ENCODE measurements around the gene RELN.

Gene RELN

DNA sequence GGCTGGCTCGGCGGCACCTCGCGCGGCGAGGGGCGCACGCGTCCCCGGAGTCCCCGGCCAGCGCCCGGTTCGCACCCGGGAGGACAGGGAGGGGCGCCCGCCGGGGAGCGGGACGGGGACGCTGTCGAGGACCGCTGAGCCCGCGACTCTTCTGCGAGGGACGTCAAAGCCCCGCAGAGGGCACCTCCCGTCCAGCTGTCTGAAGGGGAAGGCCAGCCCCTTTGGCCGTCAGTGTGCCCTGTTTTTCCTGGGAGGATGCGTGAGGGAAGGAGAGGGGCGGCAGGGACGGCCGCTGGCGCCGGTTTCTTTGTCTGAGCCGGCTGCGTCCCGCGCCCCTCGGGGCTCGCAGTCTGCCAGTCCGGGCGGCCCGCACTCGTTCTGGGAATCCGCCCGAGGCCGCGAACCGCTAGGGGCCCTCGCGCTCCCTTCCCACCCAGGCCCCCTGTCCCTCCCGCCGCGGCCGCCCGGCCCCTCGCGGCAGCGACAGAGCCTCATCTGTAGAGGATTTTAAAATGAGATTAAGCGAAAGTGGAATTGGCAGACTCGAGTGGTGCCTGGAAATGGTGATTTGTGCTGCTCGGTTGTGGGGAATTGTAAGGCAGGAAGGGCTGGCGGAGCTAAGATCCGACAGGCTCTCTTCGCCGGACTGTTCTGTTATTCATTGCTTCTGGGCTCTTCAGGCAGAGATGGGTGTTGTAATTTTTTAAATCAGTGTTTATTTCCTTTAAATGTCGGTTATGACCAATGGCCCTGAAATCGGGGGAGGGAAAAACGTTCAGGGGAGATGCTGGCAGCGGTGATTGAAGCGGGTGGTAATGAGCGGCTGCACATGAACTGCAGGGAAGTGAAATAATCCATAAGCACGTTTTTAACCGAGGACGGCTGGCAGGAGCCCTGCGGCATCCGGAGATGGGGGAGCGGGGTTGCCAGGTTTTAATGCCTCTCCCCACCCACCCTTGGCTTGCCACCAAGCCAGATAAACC lies 618 bp upstream of the RELN start:
- DNase-seq (ENCODE audit: low spot score) = no peak

DNA sequence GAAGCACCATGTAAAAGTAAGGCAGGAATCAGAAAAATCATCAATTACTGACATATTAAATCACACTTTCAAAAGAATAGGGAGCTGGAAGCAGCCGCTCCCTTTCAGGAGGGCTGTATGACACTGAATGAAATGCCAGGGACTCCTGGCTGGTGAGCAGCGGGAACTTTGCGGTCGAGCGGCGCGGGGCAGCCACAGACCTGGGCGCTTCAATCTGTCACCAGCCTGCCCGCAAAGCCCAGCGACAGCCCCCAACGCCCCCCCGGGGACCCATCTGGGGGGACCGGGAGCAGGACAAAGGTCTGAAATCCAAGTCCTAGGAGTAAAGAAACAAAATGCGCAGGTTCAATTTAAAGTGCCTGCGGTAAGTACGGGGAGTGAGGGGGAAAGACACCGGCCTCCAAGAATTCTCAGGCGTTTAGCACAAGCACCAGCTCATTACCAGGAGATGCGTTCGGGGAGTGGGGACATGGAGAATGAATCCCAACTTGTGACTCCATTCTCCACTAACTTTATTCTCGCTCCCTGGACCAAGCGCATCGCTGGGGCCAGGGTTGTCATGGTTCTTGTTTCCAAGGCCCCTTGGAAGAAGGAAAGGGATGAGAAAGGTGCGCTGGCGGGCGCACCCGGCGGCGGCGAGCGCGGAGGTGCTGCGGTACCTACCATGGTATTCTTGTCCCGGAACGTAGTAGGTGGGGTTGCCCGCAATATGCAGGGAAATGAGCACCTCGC lies 824 bp downstream of the RELN start:
- no peak for DNase-seq (ENCODE audit: low spot score)

DNA sequence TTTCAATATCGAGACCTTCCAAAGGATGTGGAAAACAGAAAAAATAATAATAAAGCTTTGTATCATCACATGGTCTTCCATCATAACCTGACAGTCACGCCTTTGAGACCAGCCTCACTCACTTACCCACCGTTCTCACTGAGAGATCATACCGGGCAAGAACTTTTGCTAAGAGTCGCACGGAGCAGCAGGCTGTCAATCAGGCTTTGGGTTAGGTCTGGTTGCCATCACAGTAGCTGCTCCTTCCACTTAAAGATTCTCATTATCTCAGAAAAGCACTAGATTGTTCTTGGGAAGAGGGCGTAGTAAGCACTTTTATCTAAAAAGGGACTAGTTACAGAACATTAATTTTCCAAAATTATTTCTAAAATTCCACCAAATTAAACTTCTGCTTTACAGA lies 2.0 kb downstream of the RELN start:
- DNase-seq (ENCODE audit: low spot score) = no peak

DNA sequence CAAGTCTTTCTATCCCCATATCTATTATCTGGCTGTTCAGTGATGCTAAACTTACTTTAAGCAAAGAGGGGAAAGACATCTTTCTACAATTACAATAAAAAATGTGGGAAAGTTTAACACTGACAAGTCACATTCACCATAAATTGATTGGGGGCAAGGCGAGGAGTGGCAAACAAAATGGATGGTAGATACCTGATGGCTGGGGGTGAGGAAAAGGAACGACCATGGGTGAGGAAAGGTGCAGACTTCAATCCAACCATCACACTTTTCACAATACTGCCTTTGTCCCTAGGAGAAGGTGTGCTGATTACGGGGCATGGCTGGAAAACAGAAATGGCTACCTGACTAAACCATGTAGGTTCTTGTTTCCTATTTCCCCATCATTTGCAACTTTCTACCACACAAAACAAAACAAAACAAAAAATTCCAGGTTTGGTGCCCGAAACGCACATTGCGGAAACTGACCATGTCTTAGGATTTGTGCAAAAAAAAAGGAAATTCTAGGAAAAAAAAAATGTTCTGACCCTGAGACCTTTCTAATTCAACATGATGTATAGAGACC lies 3.8 kb downstream of the RELN start:
- DNase-seq (ENCODE audit: low spot score) = no peak

DNA sequence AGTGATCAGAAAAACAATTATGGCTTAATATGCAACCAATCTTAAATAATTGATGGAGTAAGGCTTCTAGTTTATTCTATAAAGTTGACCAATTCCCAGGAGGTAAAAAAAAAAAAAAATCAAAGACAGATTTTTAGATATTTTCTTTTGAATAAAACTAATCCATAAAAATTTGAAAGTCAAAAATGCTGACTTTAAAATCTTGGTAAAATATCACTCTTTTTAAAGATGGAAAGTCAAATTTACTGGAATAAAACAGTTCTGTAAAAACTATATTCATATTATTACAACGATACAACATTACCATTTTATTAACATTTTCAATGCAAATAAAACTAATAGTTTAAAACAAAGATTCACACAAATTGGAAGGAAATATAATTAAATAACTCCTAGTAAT lies 5.4 kb downstream of the RELN start:
- DNase-seq (ENCODE audit: low spot score) = no peak

DNA sequence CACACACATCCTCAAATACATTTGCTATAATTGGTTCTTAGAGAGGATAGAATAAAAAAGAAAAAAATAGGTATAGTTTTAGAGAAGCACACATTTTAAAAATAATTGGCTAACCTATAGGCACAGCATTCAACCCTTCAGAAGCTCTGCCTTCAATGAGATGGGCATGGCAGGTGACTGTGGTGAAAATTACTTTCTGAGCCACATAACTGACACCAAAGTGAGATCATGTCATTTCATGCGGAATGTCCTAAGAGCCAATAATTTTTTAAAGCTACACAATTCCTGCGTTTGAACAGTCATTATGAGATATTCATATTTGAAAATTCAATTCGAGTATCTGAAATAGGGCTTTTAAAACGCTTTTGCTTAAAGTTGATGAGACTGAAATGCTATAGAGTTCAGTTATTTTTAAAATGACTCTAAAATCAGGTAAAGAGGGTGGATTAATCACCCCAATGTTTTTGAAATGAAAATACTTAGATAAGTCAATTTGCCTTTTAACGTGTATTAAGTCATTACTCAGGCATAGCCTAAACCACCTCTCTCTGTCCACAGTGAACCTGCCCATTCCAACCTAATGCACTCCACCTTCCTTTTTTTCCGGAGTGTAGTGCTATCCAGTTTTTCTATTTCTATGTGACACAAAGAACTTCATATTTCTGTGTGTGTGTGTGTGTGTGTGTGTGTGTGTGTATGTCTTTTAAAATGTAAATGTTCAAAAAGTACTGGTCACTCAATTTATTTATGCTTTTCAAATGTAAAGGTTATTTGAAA lies 6.1 kb downstream of the RELN start:
- DNase-seq (ENCODE audit: low spot score) = no peak

DNA sequence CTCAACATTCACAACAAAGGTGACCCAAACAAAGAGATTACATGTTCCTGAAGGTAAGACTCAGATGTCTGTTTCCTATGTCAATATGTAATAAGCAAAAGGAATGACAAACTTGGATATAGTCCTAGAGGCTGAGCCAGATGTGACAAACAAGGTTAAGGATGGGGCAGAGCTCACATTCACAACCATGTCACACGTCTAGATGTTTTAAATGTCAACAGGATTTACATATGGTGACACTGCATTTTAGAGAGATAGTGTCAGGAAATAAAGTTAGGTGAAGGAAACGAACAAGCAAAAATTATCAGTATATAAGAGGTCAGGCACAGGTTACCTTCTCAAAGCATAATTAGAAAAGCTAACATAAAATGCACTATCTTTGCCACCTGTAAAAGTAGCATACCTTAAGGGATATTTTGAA lies 8.4 kb downstream of the RELN start:
- no peak for DNase-seq (ENCODE audit: low spot score)

DNA sequence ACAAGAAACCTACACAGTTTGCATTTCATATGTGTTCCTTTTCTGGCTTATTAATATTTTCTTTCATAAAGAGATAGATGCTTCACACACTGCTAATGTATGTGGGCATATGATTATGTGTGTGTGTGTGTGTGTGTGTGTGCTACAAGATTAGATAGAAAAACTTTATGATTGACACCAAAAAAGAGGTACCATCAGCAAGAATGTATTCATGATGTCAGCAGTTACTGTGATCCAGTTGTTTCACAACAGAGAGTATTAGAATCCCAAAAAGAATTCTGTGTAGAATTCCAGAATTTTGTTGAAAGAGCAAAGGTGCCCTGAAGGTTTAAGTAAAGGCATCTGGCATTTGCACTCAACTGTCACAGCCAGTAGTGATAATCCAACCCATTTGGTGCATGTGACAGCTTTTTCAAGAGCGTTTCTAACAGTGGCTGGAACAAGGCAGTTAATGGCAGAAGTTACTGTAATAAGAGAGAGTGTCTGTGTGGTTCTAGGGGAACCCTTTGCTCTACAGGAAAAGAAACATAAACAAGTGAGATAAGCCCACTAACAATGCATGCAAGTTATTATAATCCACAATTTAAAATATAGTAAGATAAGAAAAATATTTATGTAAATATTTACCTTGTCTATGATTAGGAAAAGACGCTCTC lies 16.6 kb downstream of the RELN start:
- DNase-seq (ENCODE audit: low spot score) = no peak

DNA sequence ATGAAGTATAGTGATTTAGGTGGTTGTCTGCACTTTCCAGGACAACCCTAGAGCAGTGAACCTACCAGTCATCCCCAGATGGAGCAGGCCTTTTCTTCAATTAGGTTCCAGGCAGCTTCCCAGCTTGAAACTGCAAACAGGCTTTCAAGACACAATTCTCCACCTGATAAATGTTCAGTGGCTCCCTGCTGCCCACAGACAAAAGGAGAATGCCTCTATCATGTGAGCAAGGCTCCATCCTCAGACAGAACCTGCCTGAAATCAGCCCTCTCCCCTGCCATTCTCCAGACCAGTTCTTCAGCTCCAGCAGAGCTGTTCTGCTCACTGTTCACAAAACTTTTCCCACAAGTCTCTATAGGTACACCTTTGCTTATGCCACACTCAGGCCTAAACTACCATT lies 22.1 kb downstream of the RELN start:
- DNase-seq (ENCODE audit: low spot score) = no peak

DNA sequence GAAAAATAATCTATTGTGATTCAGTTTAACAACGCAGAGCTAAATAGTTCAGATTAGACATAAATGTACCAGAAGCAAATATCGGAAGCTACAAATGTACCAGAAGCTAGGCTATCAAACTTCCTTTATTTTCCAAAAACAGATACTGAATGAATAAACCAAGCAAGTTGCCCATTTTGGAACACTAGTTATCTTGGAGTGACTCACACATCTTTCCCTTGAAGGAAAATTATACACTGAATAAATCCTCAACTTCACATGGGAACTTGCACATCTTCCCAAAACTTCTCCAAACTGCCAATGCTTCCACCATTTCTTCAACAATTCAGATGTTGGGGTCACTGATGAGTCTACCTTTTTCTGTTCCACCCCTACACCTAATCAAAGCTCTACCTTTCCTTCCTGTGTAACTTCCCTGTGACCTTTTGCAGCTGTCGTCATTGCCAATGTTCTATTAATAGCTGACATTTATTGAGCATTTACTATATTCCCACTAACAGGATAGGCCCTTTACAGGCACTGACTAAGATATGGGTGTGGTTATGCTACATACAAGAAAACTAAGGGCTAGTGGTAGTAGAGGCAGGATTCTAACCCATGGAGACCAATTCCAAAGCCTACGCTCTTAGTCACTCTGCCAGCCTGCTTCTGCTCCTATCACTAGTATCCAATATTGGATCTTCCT lies 22.7 kb downstream of the RELN start:
- DNase-seq (ENCODE audit: low spot score) = no peak

DNA sequence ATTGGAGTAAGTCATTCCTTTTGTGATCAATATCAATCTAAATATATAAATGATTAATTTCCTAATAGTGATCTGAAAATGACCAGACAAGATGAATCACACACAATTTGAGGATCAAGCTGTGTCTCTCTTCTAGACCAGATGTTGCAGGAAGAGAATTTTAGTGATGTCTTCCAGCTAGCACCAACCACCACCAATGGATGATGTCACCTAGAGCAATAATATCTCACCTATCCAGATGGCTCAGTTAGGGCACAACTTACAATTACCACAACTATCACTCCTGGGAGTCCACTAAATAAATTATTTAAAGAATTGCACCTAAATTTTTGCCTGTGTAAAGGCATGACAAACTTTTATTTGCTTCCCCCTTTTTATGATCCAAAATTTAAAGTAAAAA lies 25.2 kb downstream of the RELN start:
- no peak for DNase-seq (ENCODE audit: low spot score)

DNA sequence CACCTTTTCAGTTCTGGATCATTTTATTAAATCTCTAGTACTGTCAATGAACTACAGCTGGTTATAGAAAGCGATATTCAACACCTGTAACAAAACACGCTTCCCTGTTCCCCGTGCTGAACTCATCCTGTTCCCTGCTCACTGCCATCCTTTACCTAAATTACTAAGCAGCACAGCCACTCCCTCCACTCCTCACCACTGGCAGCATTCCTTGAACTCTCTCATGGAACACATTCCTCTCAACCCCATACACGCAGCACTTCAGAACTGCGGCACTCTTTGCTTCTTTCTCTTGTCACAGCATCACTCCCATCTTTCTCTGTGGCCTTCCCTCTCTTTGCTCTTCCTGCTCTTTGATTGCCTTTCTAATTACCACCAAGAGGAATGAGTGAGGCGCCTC lies 27.4 kb downstream of the RELN start:
- DNase-seq (ENCODE audit: low spot score) = no peak

DNA sequence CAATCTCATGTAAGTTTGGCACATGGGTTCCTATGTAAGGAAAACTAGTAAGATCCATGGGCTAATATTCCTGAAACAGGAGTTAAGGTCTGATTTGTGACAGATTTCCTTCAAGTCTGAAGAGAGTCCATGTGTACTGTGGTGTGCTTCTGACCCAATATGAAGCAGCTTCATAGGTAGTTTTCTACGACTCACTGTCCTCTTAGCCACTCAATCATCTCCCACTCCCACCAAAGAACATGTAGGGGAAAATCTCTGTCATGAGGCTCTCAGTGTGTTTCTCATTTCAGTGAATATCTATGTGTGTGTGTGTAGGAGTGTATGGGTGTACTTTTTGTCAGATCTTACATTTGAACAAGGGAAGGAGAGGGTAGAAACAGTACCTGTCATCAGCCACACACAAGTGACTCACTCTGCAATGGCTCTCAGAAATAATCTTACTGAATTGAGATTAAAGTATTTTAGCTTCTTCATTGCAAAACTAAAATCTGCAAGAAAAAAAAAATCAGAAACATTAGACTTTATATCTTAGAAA lies 31.1 kb downstream of the RELN start:
- DNase-seq (ENCODE audit: low spot score) = no peak

DNA sequence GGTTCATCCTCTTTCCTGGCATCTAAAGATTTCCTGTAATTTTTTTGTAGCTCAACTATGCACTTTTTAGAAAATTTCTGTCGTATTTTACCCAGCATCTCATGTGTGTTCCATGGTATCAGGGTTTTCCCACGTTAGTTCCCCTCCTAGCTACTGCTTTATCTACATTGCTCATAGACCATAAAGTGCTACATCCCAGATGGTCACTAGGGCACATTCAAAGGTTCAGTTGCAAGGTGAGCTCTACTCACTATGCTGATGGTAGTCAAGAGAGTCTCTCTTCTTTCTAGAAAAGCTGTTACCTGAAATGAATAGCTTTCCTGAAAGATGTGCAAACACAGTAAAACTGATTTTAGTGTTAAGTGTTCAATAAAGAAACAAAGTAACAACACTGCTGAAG lies 33.5 kb downstream of the RELN start:
- no peak for DNase-seq (ENCODE audit: low spot score)

DNA sequence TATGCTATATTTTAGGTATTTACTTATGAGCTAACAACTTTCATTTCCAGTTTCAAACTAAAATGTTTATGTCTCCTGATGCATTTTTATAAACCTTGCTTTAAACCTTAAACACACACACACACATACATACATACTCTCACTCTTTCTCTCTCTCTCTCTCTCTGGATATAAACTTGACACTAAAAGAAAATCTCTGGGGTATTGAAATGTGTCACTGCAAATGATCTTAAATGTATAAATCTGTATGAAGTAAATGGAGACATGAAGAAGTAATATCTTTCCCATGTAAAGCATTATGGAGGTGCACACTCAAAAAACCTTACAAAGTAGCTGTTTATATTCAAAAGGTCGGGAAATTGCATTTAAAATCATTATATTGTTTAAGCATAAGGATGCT lies 37.0 kb downstream of the RELN start:
- DNase-seq (ENCODE audit: low spot score) = no peak

DNA sequence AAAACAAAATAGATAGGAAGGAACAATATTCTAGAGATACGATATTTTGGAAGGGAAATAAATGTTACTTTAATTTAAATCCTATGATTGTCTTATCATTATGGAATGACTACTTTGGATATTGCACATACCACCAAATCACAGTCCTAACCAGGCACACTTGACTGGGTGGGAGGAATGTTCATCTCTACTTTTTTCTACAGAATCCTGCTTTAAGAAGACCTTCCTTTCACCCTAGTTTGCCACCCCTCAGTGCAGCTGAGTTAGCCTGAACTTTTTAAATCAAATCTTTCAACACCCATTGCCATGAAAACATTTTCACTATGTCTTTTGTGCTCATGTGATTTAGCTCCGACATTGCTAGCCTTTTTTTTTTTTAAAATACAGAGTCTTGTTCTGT lies 38.1 kb downstream of the RELN start:
- no peak for DNase-seq (ENCODE audit: low spot score)

DNA sequence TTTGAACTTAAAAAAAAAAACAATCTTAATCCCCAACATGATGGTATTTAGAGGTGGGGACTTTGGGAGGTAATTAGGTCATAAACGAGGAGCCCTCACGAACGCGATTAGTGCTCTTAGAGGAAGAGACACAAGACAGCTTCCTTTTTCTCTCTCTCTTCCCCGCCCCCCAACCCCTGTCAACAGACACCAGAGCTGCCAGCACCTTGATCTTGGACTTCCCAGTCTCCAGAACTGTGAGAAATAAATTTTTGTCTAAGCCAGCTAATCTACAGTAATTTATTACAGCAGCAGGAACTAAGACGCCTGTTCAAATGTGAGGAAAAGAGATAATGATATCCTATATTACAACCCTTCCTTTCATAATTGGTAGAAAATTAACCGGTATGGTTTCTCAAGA lies 40.1 kb downstream of the RELN start:
- DNase-seq (ENCODE audit: low spot score) = no peak

DNA sequence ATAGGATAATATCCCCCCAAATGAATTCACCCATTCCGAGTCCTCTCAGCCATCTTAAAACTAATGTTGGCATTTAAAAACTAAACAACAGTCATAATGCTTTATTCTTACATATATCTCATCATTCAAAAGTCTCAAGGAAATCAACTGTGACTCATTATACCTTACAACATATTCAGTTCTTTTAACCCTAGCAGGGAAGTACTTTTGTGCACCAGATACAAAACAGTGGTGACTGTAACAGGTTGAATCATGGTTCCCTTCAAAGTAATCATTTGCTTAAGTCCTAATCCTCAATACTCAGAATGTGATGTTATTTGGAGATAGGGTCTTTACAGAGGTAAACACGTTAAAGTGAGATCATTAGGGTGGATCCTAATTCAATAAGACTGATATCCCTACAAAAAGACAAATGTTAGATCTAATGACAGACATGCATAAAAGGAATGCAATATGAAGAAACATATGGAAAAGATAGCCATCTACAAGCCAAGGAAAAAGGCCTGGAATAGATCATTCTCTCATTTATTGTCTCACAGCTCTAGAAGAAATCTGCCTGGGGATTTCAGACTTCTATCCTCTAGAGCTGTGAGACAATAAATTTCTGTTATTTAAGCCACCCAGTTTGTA lies 42.3 kb downstream of the RELN start:
- DNase-seq (ENCODE audit: low spot score) = no peak

DNA sequence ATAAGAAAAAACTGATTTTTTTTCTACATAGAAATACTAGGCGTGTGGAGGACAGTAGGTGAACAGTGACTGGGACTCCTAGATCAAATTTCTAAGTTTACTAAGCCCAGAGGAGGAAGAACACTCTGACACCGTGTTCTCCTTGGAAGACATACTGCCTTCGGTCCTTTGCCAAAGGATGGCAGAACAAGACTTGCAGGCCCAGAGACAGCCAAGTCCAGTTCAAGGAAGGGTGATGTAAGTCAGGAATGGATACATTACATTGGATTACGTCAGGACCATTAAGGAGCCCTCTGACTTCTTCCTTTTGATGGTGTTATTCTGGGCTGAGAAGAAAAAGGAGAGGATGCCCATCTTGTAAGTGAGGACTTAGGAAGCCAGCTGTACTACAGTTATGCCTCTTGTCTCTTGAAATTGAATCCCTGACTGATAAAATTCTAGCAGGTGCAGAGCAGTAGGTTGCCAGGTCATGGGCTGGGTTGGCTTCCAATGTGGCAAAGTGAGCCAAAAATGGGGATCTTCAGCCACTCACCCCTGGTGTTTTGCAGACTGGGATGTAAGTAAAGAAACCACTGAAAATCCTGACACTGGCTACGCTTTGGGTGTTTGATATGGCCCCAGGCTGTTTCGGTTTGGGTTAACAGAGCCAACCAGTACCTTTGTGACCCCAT lies 45.1 kb downstream of the RELN start:
- DNase-seq (ENCODE audit: low spot score) = no peak

DNA sequence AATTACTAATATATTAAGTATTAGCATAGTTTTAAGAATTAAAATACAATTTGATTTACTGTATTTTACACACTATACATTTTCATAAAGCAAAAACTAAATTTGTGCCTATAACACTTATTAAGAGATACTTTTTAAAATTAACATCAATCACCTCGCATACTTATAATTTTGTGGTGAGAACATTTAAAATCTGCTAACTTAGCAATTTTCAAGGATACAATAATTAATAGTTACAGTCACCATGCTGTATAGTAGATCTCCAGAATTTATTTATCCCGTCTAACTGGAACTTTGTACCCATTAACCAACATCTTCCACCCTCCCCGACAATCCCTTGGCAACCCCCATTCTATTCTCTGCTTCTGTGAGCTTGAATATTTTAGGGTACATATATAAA lies 47.5 kb downstream of the RELN start:
- DNase-seq (ENCODE audit: low spot score) = no peak
